Endothelial cell of umbilical vein (primary cell): Measurements from ENCODE around the gene ETV7. TPM values are rescaled to one million over a fixed set of nuclear protein-coding genes. Genes with fewer than 3 reads are reported as not detected.

Experiments
- BruUV-seq: library from RNA; stranded (reverse); fragments of 400-500 nt; replicated peaks from 2 replicates; lab custom pipeline; 2021; lab: Mats Ljungman, UMichigan
- CTCF ChIA-PET: fragments of 300-600, 350-600 bp; sonication (Branson Sonifier 250); formaldehyde crosslinking; loops from one replicate; lab custom pipeline; 2021; ENCODE audit warnings: antibody characterized with exemption, inconsistent platforms; lab: Charles Lee
- POLR2A ChIA-PET: fragments of 300-600, 350-600 bp; sonication (Branson Sonifier 250); formaldehyde crosslinking; loops from one replicate; lab custom pipeline; 2021; ENCODE audit warnings: antibody characterized with exemption, inconsistent platforms; lab: Charles Lee
- DNase-seq: peaks from one replicate; pipeline ENCODE4 v3.0.0-alpha.2; 2011; ENCODE audit warnings: low read depth, low spot score
- FAIRE-seq: peaks from 2 replicates; lab custom pipeline; 2011; peaks lifted over from hg19 to GRCh38; lab: Jason Lieb, UNC
- H2AFZ ChIP-seq: 2 replicates; pipeline ENCODE4 v1.6.0; 2012; ENCODE audit warnings: low read depth, low read length, control low read depth, inconsistent platforms
- H3K27ac ChIP-seq: 2 replicates; pipeline ENCODE4 v1.5.1; 2011; ENCODE audit warnings: low read depth, mild to moderate bottlenecking, control low read depth, low read length, moderate library complexity; ENCODE audit not compliant: insufficient read depth
- H3K27me3 ChIP-seq, 2 experiments: 2 replicates each; pipeline versions ENCODE4 v1.6.0 to v1.6.1; 2011; ENCODE audit warnings: low read length in 2 of 2, mixed read lengths in 1 of 2; ENCODE audit not compliant: control insufficient read depth in 2 of 2, insufficient read depth in 2 of 2
- H3K36me3 ChIP-seq, 2 experiments: 2 replicates in 1 of 2; 3 replicates in 1 of 2; pipeline ENCODE4 v1.5.1; 2011; ENCODE audit warnings: low read length in 2 of 2, mild to moderate bottlenecking in 1 of 2, moderate library complexity in 1 of 2; ENCODE audit not compliant: control insufficient read depth in 2 of 2, insufficient read depth in 2 of 2; ENCODE audit errors: extremely low read depth in 1 of 2
- H3K4me1 ChIP-seq: 3 replicates; pipeline ENCODE4 v1.5.1; 2011; ENCODE audit warnings: mild to moderate bottlenecking, low read length; ENCODE audit not compliant: control insufficient read depth, insufficient read depth; ENCODE audit errors: extremely low read depth
- H3K4me2 ChIP-seq: 2 replicates; pipeline ENCODE4 v1.6.1; 2011; ENCODE audit warnings: low read length, control low read depth, mixed read lengths; ENCODE audit not compliant: insufficient read depth
- H3K4me3 ChIP-seq, 3 experiments: fragments of 200-600 bp in 1 of 3; sonication (generic), shearing (Covaris generic) in 1 of 3; replicated peaks in 1 of 3; 2 replicates each; pipeline ENCODE4 v1.5.1; 2011 to 2016; ENCODE audit warnings: control low read depth in 3 of 3, low read length in 3 of 3, mild to moderate bottlenecking in 2 of 3, inconsistent platforms in 1 of 3, low read depth in 1 of 3, moderate library complexity in 1 of 3; ENCODE audit not compliant: insufficient read depth in 1 of 3
- H3K79me2 ChIP-seq: 2 replicates; pipeline ENCODE4 v1.6.0; 2012; ENCODE audit warnings: low read length, inconsistent platforms; ENCODE audit not compliant: control insufficient read depth, insufficient read depth
- H3K9ac ChIP-seq: replicated peaks from 2 replicates; pipeline ENCODE3; 2011; ENCODE audit warnings: low read length, control low read depth; ENCODE audit not compliant: insufficient read depth; ENCODE audit errors: extremely low read depth
- H3K9me1 ChIP-seq: replicated peaks from 3 replicates; pipeline ENCODE4 v1.6.0; 2011; ENCODE audit warnings: mild to moderate bottlenecking, low read length; ENCODE audit not compliant: control insufficient read depth, insufficient read depth; ENCODE audit errors: extremely low read depth
- H3K9me3 ChIP-seq: replicated peaks from 2 replicates; pipeline ENCODE4 v1.5.1; 2012; ENCODE audit warnings: low read length, inconsistent platforms; ENCODE audit not compliant: control insufficient read depth, insufficient read depth
- H4K20me1 ChIP-seq: replicated peaks from 2 replicates; pipeline ENCODE3; 2011; ENCODE audit warnings: mild to moderate bottlenecking, low read length; ENCODE audit not compliant: control insufficient read depth, insufficient read depth; ENCODE audit errors: extremely low read depth
- CTCF ChIP-seq, 2 donors: IDR thresholded peaks; 1 replicate in 1 of 2; 2 replicates in 1 of 2; pipeline ENCODE4 v1.5.1; 2011; ENCODE audit warnings: low read length in 2 of 2, mild to moderate bottlenecking in 2 of 2, moderate library complexity in 2 of 2, control low read depth in 1 of 2, inconsistent platforms in 1 of 2, low read depth in 1 of 2; ENCODE audit not compliant: insufficient read depth in 1 of 2; ENCODE audit errors: extremely low read depth in 1 of 2
- EZH2 ChIP-seq: IDR thresholded peaks from 2 replicates; pipeline ENCODE4 v1.6.1; 2012; ENCODE audit warnings: borderline replicate concordance, low read depth, mild to moderate bottlenecking, moderate library complexity, low read length, inconsistent platforms; ENCODE audit not compliant: severe bottlenecking
- FOS ChIP-seq: IDR thresholded peaks from 2 replicates; pipeline ENCODE4 v1.6.1; 2011; ENCODE audit warnings: mild to moderate bottlenecking, low read length, moderate library complexity, borderline replicate concordance; ENCODE audit not compliant: insufficient read depth
- GATA2 ChIP-seq: IDR thresholded peaks from 2 replicates; pipeline ENCODE4 v1.7.0; 2011; ENCODE audit warnings: low read depth, mild to moderate bottlenecking, moderate library complexity, mixed read lengths, low read length; ENCODE audit not compliant: insufficient read length, insufficient read depth
- JUN ChIP-seq: IDR thresholded peaks from 2 replicates; pipeline ENCODE4 v1.6.1; 2011; ENCODE audit warnings: borderline replicate concordance, low read depth; ENCODE audit not compliant: insufficient read length, insufficient read depth
- MAX ChIP-seq: IDR thresholded peaks from 2 replicates; pipeline ENCODE4 v1.6.1; 2011; ENCODE audit not compliant: insufficient read depth, insufficient read length
- MYC ChIP-seq: IDR thresholded peaks from one replicate; pipeline ENCODE4 v1.6.1; 2011; ENCODE audit warnings: mild to moderate bottlenecking, low read depth, low read length
- POLR2A ChIP-seq: IDR thresholded peaks from 2 replicates; pipeline ENCODE4 v1.6.1; 2012; ENCODE audit warnings: low read depth, mild to moderate bottlenecking, control low read depth, low read length
- POLR2AphosphoS5 ChIP-seq: IDR thresholded peaks from 2 replicates; pipeline ENCODE4 v1.6.1; 2012; ENCODE audit warnings: low read depth, mild to moderate bottlenecking, control low read depth, low read length, moderate library complexity; ENCODE audit not compliant: insufficient read depth
- dilution Hi-C: fragments of 300-500 bp; cut with MboI; formaldehyde crosslinking; loops from one replicate; pipeline ENCODE4 v1.15.0; 2019; ENCODE audit warnings: low sequenced_read_pairs; ENCODE audit not compliant: extremely low pct_ligation_motif_present
- intact Hi-C: fragments of 100-400 bp; cut with micrococcal nuclease; formaldehyde crosslinking; loops from one replicate; pipeline ENCODE4 v1.10.0; 2022
- polyA plus RNA-seq, 4 experiments: library from polyadenylated mRNA; depleted of rRNA in 3 of 4; stranded (reverse) in 3 of 4; unstranded in 1 of 4; fragments of >200 nt; gene quantifications; 2 replicates each; pipeline versions ENCODE4 v1.2.1 to v1.2.3, GENCODE V29; 2011 to 2012; ENCODE audit warnings: missing spikeins in 1 of 4
- total RNA-seq: library from RNA; stranded (reverse); gene quantifications from 2 replicates; pipeline ENCODE4 v1.2.3, GENCODE V29; 2021

The ETV7 gene
- total and polyA plus RNA-seq, 2 donors (not counting 3 experiments of a cell fraction or from before 2014, with no cell fraction given), result 0.23 to 0.58 TPM

- H3K4me2 ChIP-seq, result no peak overlapping the region
- no peak overlapping the region for H2AFZ ChIP-seq
- dilution Hi-C loops (no loop called here), intact Hi-C loops (no loop called here)
- no peaks in the 10 kb centered on the region for H3K79me2 ChIP-seq
- H4K20me1 ChIP-seq, result no peaks in the 10 kb centered on the region
- peaks cover 1% of the 10 kb centered on the region for H3K4me1 ChIP-seq
- TF ChIP-seq JUN (no peak), POLR2A (no peak), EZH2 (no peak), FOS (no peak), CTCF (IDR thresholded peaks at IDR 0.05; ENCODE audit: extremely low read depth in 1 of 2, insufficient read depth in 1 of 2, low read depth in 1 of 2, low read length in 2 of 2) (peak in 1 of 2 donors; percentile 7)
- H3K9ac ChIP-seq, result no peak overlapping the region
- no peak overlapping the region for H3K4me3 ChIP-seq
- H3K27ac ChIP-seq, result no peak overlapping the region
- peak; percentile 66 for FAIRE-seq
- DNase-seq, result no peak
- POLR2A ChIA-PET, result no interaction called here
- no peaks in the 10 kb centered on the region for H3K36me3 ChIP-seq
- no TSS peak for BruUV-seq
- H3K9me1 ChIP-seq, result no peaks in the 10 kb centered on the region
- CTCF ChIA-PET, result interaction anchor here (0.7 to 1.6 kb wide), 9 partner anchors 10 to 169 kb away, joined by 3 to 5 read pairs (median 4); partner anchors contain the start of genes KCTD20 and PXT1
- H3K27me3 ChIP-seq, result no peaks in the 10 kb centered on the region
- H3K9me3 ChIP-seq, result no peaks in the 10 kb centered on the region
Observed at GRCh38 chr6:36428911-36429310, 41.4 kb upstream of the ETV7 start.

GRCh38 chr6:36426622-36427021 lies 39.2 kb upstream of the ETV7 start:
- Histone ChIP-seq H3K9me3 (no peaks in the 10 kb centered on the region), H3K4me3 (no peak overlapping the region), H3K4me2 (no peak overlapping the region), H3K9ac (no peak overlapping the region), H3K27me3 (no peaks in the 10 kb centered on the region), H2AFZ (no peak overlapping the region), H3K36me3 (no peaks in the 10 kb centered on the region), H4K20me1 (no peaks in the 10 kb centered on the region), H3K4me1 (peaks cover 12% of the 10 kb centered on the region), H3K79me2 (no peaks in the 10 kb centered on the region), H3K27ac (no peak overlapping the region), H3K9me1 (no peaks in the 10 kb centered on the region)
- dilution Hi-C loops (no loop called here), intact Hi-C loops (no loop called here)
- BruUV-seq, result no TSS peak
- FAIRE-seq, result no peak
- TF ChIP-seq CTCF (IDR thresholded peaks at IDR 0.05; ENCODE audit: extremely low read depth in 1 of 2, insufficient read depth in 1 of 2, low read depth in 1 of 2, low read length in 2 of 2), result no peak
- no peak for TF ChIP-seq POLR2A
- no peak for TF ChIP-seq JUN
- no peak for TF ChIP-seq POLR2AphosphoS5
- TF ChIP-seq MAX, result no peak
- no peak for TF ChIP-seq EZH2
- TF ChIP-seq GATA2, result no peak
- no peak for TF ChIP-seq MYC
- no peak for TF ChIP-seq FOS
- no peak for DNase-seq
- ChIA-PET POLR2A (interaction anchor here (0.7 kb wide), 1 partner anchor 492 kb away, joined by 5 read pairs; no protein-coding TSS in a partner anchor), CTCF (interaction anchor here (0.7 kb wide), 1 partner anchor 32 kb away, joined by 4 read pairs; no protein-coding TSS in a partner anchor)
